Measurements from ENCODE around the gene ARHGAP36.
A peak's percentile ranks its signal among the peaks of the same experiment; 100 is the strongest.

ARHGAP36 gene, protein sequence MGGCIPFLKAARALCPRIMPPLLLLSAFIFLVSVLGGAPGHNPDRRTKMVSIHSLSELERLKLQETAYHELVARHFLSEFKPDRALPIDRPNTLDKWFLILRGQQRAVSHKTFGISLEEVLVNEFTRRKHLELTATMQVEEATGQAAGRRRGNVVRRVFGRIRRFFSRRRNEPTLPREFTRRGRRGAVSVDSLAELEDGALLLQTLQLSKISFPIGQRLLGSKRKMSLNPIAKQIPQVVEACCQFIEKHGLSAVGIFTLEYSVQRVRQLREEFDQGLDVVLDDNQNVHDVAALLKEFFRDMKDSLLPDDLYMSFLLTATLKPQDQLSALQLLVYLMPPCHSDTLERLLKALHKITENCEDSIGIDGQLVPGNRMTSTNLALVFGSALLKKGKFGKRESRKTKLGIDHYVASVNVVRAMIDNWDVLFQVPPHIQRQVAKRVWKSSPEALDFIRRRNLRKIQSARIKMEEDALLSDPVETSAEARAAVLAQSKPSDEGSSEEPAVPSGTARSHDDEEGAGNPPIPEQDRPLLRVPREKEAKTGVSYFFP

DNA sequence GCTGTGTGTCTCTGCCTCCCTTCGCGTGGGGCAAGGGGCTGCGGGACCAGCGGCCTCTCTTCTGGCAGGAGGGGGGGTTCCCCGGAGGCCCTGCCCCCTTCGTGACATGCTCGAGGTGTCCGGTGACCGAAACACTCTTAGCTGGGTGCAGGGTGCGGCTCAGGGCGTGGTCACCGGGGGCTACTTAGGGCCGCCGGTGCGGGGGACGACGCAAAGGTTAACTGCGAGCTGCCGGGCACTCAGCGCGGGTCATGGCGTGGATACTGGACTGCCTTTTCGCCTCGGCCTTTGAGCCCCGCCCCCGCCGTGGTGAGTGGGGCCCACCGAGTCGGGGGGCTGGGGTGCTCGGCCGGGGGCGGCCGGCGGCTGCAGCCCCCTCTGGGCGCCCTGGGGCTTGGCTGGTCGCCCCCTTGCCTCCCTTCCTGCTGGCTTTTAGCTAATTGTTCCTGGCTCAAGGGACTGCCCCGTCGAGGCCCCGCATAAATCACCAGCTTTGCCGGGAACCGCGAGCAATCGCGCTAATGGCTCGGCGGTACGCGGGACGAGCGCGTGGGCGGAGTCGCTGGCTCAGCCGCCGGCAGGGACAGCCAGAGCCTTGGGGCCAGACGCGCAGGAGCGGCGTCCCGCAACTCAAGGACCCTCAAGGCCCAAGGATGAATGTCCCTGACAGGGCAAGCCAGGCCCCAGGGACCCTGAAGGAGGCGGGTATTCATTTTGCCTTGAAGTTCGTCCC lies at the start of gene ARHGAP36:
TSS of gene ARHGAP36 (plus strand) at position 211 of the 733 bp plus-strand sequence. CDS start 23,320 bp downstream, outside the sequence.
- ChIA-PET CTCF (interaction anchor here (0.8 to 2.5 kb wide), 2 partner anchors 10 to 63 kb away, joined by 3 to 7 read pairs; no protein-coding TSS in a partner anchor), POLR2A (no interaction called here)
- TF ChIP-seq, protein P1, sequence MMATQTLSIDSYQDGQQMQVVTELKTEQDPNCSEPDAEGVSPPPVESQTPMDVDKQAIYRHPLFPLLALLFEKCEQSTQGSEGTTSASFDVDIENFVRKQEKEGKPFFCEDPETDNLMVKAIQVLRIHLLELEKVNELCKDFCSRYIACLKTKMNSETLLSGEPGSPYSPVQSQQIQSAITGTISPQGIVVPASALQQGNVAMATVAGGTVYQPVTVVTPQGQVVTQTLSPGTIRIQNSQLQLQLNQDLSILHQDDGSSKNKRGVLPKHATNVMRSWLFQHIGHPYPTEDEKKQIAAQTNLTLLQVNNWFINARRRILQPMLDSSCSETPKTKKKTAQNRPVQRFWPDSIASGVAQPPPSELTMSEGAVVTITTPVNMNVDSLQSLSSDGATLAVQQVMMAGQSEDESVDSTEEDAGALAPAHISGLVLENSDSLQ (IDR thresholded peaks at IDR 0.05), result peak; percentile 55
- TF ChIP-seq L3MBTL2 (conservative IDR thresholded peaks at IDR 0.05), result peak; percentile 60
- TF ChIP-seq ARNT (IDR thresholded peaks at IDR 0.05), result no peak
- TF ChIP-seq CTBP1 (IDR thresholded peaks at IDR 0.05; ENCODE audit: borderline replicate concordance), result no peak
- no peak for TF ChIP-seq FOXK2 (IDR thresholded peaks at IDR 0.05)
- no peak for TF ChIP-seq SP1 (IDR thresholded peaks at IDR 0.05)
- peak; percentile 56 for DNase-seq (ENCODE audit: extremely low spot score)

DNA sequence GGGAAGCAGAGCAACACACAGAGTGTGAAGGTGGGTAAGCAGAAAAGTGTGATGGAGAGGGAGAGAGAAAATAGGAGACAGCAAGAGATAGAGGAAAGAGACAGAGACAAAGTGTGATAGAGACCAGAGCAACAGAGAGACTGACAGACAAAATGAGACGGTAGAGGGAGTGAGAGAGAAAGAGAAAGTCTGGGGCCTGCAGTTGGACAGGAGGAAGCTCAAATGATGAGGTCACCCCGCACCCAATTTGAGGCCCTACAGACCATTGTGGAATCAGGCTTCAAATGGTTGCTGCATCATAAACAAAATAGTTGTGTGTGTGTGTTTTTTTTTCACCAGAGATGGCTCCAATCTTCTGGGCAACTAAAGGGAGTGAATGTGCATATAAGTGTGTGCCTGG lies 48.0 kb upstream of the ARHGAP36 start:
- CTCF ChIA-PET, result interaction anchor here (0.6 to 0.7 kb wide), 2 partner anchors 23 to 355 kb away, joined by 3 read pairs; no protein-coding TSS in a partner anchor
- DNase-seq (ENCODE audit: extremely low spot score), result no peak
- POLR2A ChIA-PET, result no interaction called here
- TF ChIP-seq, protein P1 (IDR thresholded peaks at IDR 0.05), result no peak
- no peak for TF ChIP-seq SP1 (IDR thresholded peaks at IDR 0.05)
- TF ChIP-seq L3MBTL2 (conservative IDR thresholded peaks at IDR 0.05), result no peak
- TF ChIP-seq CTBP1 (IDR thresholded peaks at IDR 0.05; ENCODE audit: borderline replicate concordance), result no peak
- TF ChIP-seq SUZ12 (IDR thresholded peaks at IDR 0.05), result no peak
- TF ChIP-seq FOXA1 (IDR thresholded peaks at IDR 0.05), result no peak
- TF ChIP-seq FOXM1 (IDR thresholded peaks at IDR 0.05; ENCODE audit: borderline replicate concordance), result no peak
- no peak for TF ChIP-seq FOXK2 (IDR thresholded peaks at IDR 0.05)
- no peak for TF ChIP-seq ARNT (IDR thresholded peaks at IDR 0.05)
- TF ChIP-seq ZNF384 (IDR thresholded peaks at IDR 0.05), result no peak
- no peak for TF ChIP-seq TARDBP (IDR thresholded peaks at IDR 0.05)
- no peak for TF ChIP-seq HDGF (IDR thresholded peaks at IDR 0.05; ENCODE audit: borderline replicate concordance)
- TF ChIP-seq LEF1 (IDR thresholded peaks at IDR 0.05; ENCODE audit: borderline replicate concordance), result no peak
- TF ChIP-seq BHLHE40 (IDR thresholded peaks at IDR 0.05; ENCODE audit: borderline replicate concordance), result no peak
- TF ChIP-seq NFRKB (IDR thresholded peaks at IDR 0.05), result no peak

DNA sequence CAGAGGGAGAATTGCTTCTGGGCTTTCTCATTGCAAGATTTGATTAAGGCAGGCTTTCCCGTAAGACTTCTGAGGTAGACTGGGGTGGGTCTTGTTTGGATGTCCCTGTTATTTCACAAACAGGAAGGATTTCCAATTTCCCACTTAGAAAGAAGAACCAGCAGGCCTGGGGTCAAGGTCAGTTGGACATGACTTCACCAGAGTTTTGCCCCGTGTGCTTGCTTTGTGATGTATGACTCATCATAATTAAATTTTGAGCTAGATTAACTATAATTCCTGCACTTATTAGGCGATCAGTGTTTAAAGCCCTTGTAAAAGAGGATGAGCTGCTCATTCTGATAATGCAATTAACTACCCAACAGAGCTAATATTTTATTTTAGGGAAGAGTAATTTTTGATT lies 32.8 kb upstream of the ARHGAP36 start:
- no peak for TF ChIP-seq NFRKB (IDR thresholded peaks at IDR 0.05)
- TF ChIP-seq ARNT (IDR thresholded peaks at IDR 0.05), result no peak
- TF ChIP-seq FOXM1 (IDR thresholded peaks at IDR 0.05; ENCODE audit: borderline replicate concordance), result no peak
- no peak for TF ChIP-seq BHLHE40 (IDR thresholded peaks at IDR 0.05; ENCODE audit: borderline replicate concordance)
- TF ChIP-seq ZNF384 (IDR thresholded peaks at IDR 0.05), result no peak
- TF ChIP-seq FOXA1 (IDR thresholded peaks at IDR 0.05), result no peak
- TF ChIP-seq SUZ12 (IDR thresholded peaks at IDR 0.05), result no peak
- no peak for TF ChIP-seq ELF4 (IDR thresholded peaks at IDR 0.05)
- TF ChIP-seq, protein P1 (IDR thresholded peaks at IDR 0.05), result no peak
- TF ChIP-seq FOXK2 (IDR thresholded peaks at IDR 0.05), result no peak
- no peak for TF ChIP-seq L3MBTL2 (conservative IDR thresholded peaks at IDR 0.05)
- TF ChIP-seq TARDBP (IDR thresholded peaks at IDR 0.05), result no peak
- no peak for TF ChIP-seq HDGF (IDR thresholded peaks at IDR 0.05; ENCODE audit: borderline replicate concordance)
- no peak for TF ChIP-seq SP1 (IDR thresholded peaks at IDR 0.05)
- no peak for TF ChIP-seq CTBP1 (IDR thresholded peaks at IDR 0.05; ENCODE audit: borderline replicate concordance)
- TF ChIP-seq LEF1 (IDR thresholded peaks at IDR 0.05; ENCODE audit: borderline replicate concordance), result no peak
- ChIA-PET CTCF (no interaction called here), POLR2A (no interaction called here)
- no peak for DNase-seq (ENCODE audit: extremely low spot score)

DNA sequence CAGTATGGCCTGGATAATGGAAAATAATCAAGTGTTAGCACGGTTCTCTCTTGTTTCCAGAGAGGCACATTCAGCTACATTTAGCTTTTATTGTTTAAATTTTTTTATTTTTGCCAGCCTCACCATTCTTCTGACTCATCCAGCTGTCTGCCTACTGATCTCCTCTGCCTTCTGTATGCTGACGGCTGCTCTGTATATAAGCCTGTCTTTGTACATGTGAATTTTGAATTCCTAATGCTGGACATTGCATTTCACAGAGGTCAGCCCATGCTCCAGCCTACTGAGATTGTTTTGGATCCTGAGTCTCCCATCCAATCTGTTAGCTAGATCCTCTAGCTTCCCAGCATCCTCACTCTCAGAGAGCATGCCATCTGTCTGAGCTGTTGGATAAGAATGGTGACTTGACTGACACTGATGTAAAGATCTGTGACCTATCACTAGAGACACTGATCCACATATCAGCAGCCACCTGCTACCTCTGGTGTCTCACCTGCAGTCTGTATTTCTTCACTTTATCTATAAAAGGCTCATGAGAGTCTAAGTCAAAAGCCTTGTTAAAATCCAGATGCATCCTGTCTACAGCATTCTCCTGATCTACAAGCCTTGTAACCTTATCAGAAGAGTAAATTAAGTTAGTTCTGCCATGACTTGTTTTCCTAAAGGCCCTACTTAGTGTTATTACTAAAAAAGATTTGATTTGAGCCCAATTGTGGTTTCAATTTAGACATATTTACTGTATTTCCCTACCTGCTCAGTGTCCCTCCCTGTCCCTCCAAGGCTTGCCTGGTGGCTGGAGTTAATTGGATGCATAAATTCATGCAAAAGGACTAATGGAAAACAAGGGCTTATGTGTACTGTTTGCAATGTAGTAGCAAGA lies 25.6 kb upstream of the ARHGAP36 start:
- DNase-seq (ENCODE audit: extremely low spot score), result no peak
- ChIA-PET POLR2A (no interaction called here), CTCF (interaction anchor here (0.9 kb wide), 1 partner anchor 39 kb away, joined by 4 read pairs; no protein-coding TSS in a partner anchor)

DNA sequence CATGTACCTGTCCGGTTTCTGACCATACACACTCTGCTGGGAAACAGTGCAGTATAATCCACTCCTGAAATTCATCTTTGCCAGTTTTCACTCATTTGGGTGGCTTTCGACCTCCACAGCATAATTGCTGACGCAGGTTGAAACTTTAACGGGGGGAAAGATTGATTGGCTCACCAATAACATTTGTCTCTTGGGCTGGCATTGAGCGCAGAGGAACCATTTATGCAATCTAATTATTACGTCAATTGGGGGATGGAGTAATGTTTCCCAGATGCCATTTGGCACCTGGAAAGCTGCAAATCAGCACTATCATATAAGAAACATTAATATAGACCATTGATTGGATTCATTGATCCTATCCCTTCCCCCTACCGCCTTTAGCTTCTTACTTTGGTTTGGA lies 24.1 kb upstream of the ARHGAP36 start:
- ChIA-PET POLR2A (no interaction called here), CTCF (no interaction called here)
- DNase-seq (ENCODE audit: extremely low spot score), result no peak
- TF ChIP-seq SUZ12 (IDR thresholded peaks at IDR 0.05), result no peak
- no peak for TF ChIP-seq CTBP1 (IDR thresholded peaks at IDR 0.05; ENCODE audit: borderline replicate concordance)
- TF ChIP-seq BHLHE40 (IDR thresholded peaks at IDR 0.05; ENCODE audit: borderline replicate concordance), result no peak
- no peak for TF ChIP-seq ELF4 (IDR thresholded peaks at IDR 0.05)
- no peak for TF ChIP-seq FOXK2 (IDR thresholded peaks at IDR 0.05)
- TF ChIP-seq FOXM1 (IDR thresholded peaks at IDR 0.05; ENCODE audit: borderline replicate concordance), result no peak
- TF ChIP-seq LEF1 (IDR thresholded peaks at IDR 0.05; ENCODE audit: borderline replicate concordance), result no peak
- TF ChIP-seq TARDBP (IDR thresholded peaks at IDR 0.05), result no peak
- TF ChIP-seq, protein P1 (IDR thresholded peaks at IDR 0.05), result no peak
- TF ChIP-seq L3MBTL2 (conservative IDR thresholded peaks at IDR 0.05), result no peak
- TF ChIP-seq SP1 (IDR thresholded peaks at IDR 0.05), result no peak
- no peak for TF ChIP-seq ARNT (IDR thresholded peaks at IDR 0.05)

More for the DNA sequence above, 25.6 kb upstream of the ARHGAP36 start:
- no peak for TF ChIP-seq FOXK2 (IDR thresholded peaks at IDR 0.05)
- no peak for TF ChIP-seq FOXA1 (IDR thresholded peaks at IDR 0.05)
- TF ChIP-seq SUZ12 (IDR thresholded peaks at IDR 0.05), result no peak

Data from HEK293T (cell line).